HepG2 (cell line): ENCODE data around the gene PTPA. TPM values are rescaled to one million over a fixed set of nuclear protein-coding genes. Genes with fewer than 3 reads are reported as not detected.

ENCODE experiments used
- CREM ChIP-seq, 2 experiments: sonication (generic) in 1 of 2; formaldehyde crosslinking in 1 of 2; IDR thresholded peaks; 2 replicates each; pipeline versions ENCODE4 v1.4.0 to v1.6.1; 2016 to 2020; ENCODE audit warnings: antibody characterized with exemption in 1 of 2, mild to moderate bottlenecking in 1 of 2, missing genetic modification reagents in 1 of 2
- KAT2B ChIP-seq: fragments of 150-350 bp; IDR thresholded peaks from 2 replicates; pipeline ENCODE4 v1.6.1; 2014; ENCODE audit warnings: low read depth, low read length, borderline replicate concordance
- KDM5B ChIP-seq: sonication (generic); formaldehyde crosslinking; IDR thresholded peaks from 2 replicates; pipeline ENCODE4 v1.4.0; 2020; ENCODE audit warnings: missing genetic modification reagents, mild to moderate bottlenecking, borderline replicate concordance
- KLF13 ChIP-seq: sonication (generic); formaldehyde crosslinking; IDR thresholded peaks from 2 replicates; pipeline ENCODE4 v1.4.0; 2020; ENCODE audit warnings: mild to moderate bottlenecking, missing genetic modification reagents
- KMT2A ChIP-seq: sonication (generic); formaldehyde crosslinking; IDR thresholded peaks from 2 replicates; pipeline ENCODE4 v1.4.0; 2020; ENCODE audit warnings: missing genetic modification reagents
- PLRG1 ChIP-seq: fragments of 450-650 bp; conservative IDR thresholded peaks from 2 replicates; pipeline ENCODE4 v1.6.1; 2016
- POLR2A ChIP-seq, 2 experiments: IDR thresholded peaks; 2 replicates each; pipeline ENCODE4 v1.6.1; 2011; ENCODE audit warnings: low read depth in 2 of 2, low read length in 2 of 2, mild to moderate bottlenecking in 1 of 2, moderate library complexity in 1 of 2; ENCODE audit not compliant: insufficient read depth in 1 of 2
- SATB2 ChIP-seq: sonication (generic); formaldehyde crosslinking; IDR thresholded peaks from 2 replicates; pipeline ENCODE4 v1.5.0; 2020; ENCODE audit warnings: missing genetic modification reagents
- SETDB1 ChIP-seq: sonication (generic); formaldehyde crosslinking; IDR thresholded peaks from 2 replicates; pipeline ENCODE4 v1.5.1; 2020; ENCODE audit warnings: missing genetic modification reagents, mild to moderate bottlenecking, borderline replicate concordance
- SMYD3 ChIP-seq: sonication (generic); formaldehyde crosslinking; IDR thresholded peaks from 2 replicates; pipeline ENCODE4 v1.8.1; 2023; ENCODE audit warnings: mild to moderate bottlenecking, missing genetic modification reagents
- ZNF326 ChIP-seq: sonication (generic); formaldehyde crosslinking; IDR thresholded peaks from 2 replicates; pipeline ENCODE4 v1.4.0; 2020; ENCODE audit warnings: missing genetic modification reagents, borderline replicate concordance
- ZNF350 ChIP-seq: sonication (generic); formaldehyde crosslinking; IDR thresholded peaks from 2 replicates; pipeline ENCODE4 v1.4.0; 2020; ENCODE audit warnings: mild to moderate bottlenecking, low read depth, missing genetic modification reagents, borderline replicate concordance
- ZNF383 ChIP-seq: sonication (generic); formaldehyde crosslinking; IDR thresholded peaks from 2 replicates; pipeline ENCODE4 v1.4.0; 2020; ENCODE audit warnings: missing genetic modification reagents, mild to moderate bottlenecking, borderline replicate concordance
- ZNF816 ChIP-seq: sonication (generic); formaldehyde crosslinking; IDR thresholded peaks from 2 replicates; pipeline ENCODE4 v1.8.0; 2022; ENCODE audit warnings: missing genetic modification reagents, mild to moderate bottlenecking, borderline replicate concordance
- polyA plus RNA-seq, 8 experiments: library from polyadenylated mRNA; depleted of rRNA in 3 of 8; stranded (reverse) in 7 of 8; unstranded in 1 of 8; fragments of >200 nt; fragmentation: Illumina TruSeq in 4 of 8; extraction: Trizol in 4 of 8; gene quantifications; 2 replicates each; pipeline versions ENCODE4 v1.2.1 to v1.2.3, GENCODE V29; 2011 to 2016; ENCODE audit warnings: low read depth in 4 of 8, missing spikeins in 1 of 8, mixed read lengths in 1 of 8; ENCODE audit not compliant: insufficient read depth in 1 of 8
- total RNA-seq, 5 experiments: library from RNA; depleted of rRNA; stranded (reverse); fragments of >200 nt; fragmentation: Illumina TruSeq; extraction: Trizol; gene quantifications; 2 replicates each; pipeline ENCODE4 v1.2.3, GENCODE V29; 2016; ENCODE audit warnings: low read depth in 1 of 5
- TF ChIP-seq, protein P1 (sequence below): IDR thresholded peaks from 2 replicates; pipeline ENCODE4 v1.6.1; 2016; ENCODE audit warnings: missing compliant biosample characterization, missing genetic modification reagents, borderline replicate concordance
- TF ChIP-seq, protein P2 (sequence below): IDR thresholded peaks from 2 replicates; pipeline ENCODE4 v1.6.1; 2016; ENCODE audit warnings: missing genetic modification reagents, missing compliant biosample characterization
- TF ChIP-seq, protein P3 (sequence below): sonication (generic); formaldehyde crosslinking; IDR thresholded peaks from 2 replicates; pipeline ENCODE4 v1.4.0; 2020; ENCODE audit warnings: missing genetic modification reagents, low read depth, mild to moderate bottlenecking, borderline replicate concordance
- TF ChIP-seq, protein P4 (sequence below): sonication (generic); formaldehyde crosslinking; IDR thresholded peaks from 2 replicates; pipeline ENCODE4 v1.5.0; 2020; ENCODE audit warnings: missing genetic modification reagents
- TF ChIP-seq, protein P5 (sequence below): sonication (generic); formaldehyde crosslinking; IDR thresholded peaks from 2 replicates; pipeline ENCODE4 v1.4.0; 2020; ENCODE audit warnings: missing genetic modification reagents, borderline replicate concordance
- TF ChIP-seq, protein P6 (sequence below): sonication (generic); formaldehyde crosslinking; IDR thresholded peaks from 2 replicates; pipeline ENCODE4 v1.5.0; 2020; ENCODE audit warnings: mild to moderate bottlenecking, low read depth, missing genetic modification reagents, borderline replicate concordance

Gene PTPA
- total and polyA plus RNA-seq, 2 of the 13 experiments (the other 11 are each of a cell fraction or from before 2014, with no cell fraction given), result 79.3 to 105 TPM

DNA sequence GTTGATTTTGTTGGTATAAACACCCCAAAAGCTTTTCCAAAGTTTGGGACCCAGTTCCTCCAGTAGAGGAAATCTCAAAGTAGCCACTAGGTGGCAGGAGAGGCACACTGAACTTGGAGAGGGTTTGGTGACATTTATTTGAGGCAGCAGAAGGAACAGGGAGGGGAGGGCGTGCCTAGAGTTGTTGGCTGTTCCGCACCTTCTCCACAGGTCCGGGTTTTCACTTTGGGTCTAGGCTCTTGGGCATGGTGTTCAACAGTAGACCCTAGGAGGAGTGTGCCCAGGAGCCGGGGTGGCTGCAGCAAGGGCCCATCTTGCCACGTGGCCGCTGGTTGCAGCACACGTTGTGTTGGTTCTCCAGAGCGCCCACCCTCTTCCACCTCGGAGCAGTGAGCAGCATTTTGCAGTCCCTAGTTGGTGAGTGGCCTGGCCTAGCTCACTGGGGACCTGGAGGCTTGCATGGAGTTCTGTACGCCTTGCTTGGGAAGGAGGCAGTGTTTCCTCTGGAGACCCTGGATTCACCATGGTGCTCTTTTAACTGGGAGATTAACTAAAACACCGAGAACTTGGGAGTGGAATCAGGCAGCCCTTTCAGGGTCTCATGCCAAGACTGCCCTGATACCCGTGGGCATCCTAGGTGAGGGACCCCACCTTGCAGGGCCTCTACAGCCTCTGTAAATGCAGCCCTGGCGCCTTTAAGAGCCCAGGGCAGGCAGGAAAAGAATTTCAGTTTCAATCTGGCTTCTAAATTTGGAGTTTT is 28.2 kb downstream of the PTPA start (continued):
- TF ChIP-seq KDM5B (CRISPR knock-in tag) (peak; percentile 84; the same call in 1 of the 2 replicates), ZNF816 (no peak), KAT2B (no peak), SATB2 (CRISPR knock-in tag) (no peak), POLR2A (IDR thresholded peaks at IDR 0.05; ENCODE audit: insufficient read depth in 1 of 2, low read depth in 2 of 2, low read length in 2 of 2) (no peak; a peak in 1 of 4 replicates), KMT2A (no peak), ZNF350 (CRISPR knock-in tag) (no peak; the same call in 1 of the 2 replicates), KLF13 (CRISPR knock-in tag) (0 out of 2 replicates have a peak, but pooled peaks have one; percentile 45), PLRG1 (no peak), SETDB1 (CRISPR knock-in tag) (no peak), ZNF326 (CRISPR knock-in tag) (no peak), CREM (IDR thresholded peaks at IDR 0.05) (peak; percentile 18; the same call in 1 of the 2 replicates), CREM (CRISPR knock-in tag; IDR thresholded peaks at IDR 0.05) (no peak), SMYD3 (no peak), ZNF383 (CRISPR knock-in tag) (no peak)
- TF ChIP-seq, protein P1, sequence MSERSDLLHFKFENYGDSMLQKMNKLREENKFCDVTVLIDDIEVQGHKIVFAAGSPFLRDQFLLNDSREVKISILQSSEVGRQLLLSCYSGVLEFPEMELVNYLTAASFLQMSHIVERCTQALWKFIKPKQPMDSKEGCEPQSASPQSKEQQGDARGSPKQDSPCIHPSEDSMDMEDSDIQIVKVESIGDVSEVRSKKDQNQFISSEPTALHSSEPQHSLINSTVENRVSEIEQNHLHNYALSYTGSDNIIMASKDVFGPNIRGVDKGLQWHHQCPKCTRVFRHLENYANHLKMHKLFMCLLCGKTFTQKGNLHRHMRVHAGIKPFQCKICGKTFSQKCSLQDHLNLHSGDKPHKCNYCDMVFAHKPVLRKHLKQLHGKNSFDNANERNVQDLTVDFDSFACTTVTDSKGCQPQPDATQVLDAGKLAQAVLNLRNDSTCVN (CRISPR knock-in tag), result no peak; the same call in 1 of the 2 replicates
- TF ChIP-seq, protein P2, sequence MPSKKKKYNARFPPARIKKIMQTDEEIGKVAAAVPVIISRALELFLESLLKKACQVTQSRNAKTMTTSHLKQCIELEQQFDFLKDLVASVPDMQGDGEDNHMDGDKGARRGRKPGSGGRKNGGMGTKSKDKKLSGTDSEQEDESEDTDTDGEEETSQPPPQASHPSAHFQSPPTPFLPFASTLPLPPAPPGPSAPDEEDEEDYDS (CRISPR knock-in tag), result no peak; the same call in 1 of the 2 replicates
- TF ChIP-seq, protein P3, sequence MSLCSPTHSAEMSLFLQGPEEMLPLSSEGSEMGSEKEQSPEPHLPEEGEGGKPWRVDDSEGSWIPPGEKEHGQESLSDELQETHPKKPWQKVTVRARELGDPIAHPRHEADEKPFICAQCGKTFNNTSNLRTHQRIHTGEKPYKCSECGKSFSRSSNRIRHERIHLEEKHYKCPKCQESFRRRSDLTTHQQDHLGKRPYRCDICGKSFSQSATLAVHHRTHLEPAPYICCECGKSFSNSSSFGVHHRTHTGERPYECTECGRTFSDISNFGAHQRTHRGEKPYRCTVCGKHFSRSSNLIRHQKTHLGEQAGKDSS (CRISPR knock-in tag), result no peak
- TF ChIP-seq, protein P4, sequence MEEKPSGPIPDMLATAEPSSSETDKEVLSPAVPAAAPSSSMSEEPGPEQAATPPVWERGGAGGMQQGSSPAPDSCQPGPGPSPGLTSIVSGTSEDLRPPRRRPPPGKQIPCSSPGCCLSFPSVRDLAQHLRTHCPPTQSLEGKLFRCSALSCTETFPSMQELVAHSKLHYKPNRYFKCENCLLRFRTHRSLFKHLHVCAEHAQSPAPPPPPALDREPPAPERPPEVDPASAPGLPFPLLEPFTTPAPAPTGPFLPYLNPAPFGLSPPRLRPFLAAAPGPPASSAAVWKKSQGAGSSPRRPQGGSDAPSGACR (CRISPR knock-in tag), result no peak
- TF ChIP-seq, protein P5, sequence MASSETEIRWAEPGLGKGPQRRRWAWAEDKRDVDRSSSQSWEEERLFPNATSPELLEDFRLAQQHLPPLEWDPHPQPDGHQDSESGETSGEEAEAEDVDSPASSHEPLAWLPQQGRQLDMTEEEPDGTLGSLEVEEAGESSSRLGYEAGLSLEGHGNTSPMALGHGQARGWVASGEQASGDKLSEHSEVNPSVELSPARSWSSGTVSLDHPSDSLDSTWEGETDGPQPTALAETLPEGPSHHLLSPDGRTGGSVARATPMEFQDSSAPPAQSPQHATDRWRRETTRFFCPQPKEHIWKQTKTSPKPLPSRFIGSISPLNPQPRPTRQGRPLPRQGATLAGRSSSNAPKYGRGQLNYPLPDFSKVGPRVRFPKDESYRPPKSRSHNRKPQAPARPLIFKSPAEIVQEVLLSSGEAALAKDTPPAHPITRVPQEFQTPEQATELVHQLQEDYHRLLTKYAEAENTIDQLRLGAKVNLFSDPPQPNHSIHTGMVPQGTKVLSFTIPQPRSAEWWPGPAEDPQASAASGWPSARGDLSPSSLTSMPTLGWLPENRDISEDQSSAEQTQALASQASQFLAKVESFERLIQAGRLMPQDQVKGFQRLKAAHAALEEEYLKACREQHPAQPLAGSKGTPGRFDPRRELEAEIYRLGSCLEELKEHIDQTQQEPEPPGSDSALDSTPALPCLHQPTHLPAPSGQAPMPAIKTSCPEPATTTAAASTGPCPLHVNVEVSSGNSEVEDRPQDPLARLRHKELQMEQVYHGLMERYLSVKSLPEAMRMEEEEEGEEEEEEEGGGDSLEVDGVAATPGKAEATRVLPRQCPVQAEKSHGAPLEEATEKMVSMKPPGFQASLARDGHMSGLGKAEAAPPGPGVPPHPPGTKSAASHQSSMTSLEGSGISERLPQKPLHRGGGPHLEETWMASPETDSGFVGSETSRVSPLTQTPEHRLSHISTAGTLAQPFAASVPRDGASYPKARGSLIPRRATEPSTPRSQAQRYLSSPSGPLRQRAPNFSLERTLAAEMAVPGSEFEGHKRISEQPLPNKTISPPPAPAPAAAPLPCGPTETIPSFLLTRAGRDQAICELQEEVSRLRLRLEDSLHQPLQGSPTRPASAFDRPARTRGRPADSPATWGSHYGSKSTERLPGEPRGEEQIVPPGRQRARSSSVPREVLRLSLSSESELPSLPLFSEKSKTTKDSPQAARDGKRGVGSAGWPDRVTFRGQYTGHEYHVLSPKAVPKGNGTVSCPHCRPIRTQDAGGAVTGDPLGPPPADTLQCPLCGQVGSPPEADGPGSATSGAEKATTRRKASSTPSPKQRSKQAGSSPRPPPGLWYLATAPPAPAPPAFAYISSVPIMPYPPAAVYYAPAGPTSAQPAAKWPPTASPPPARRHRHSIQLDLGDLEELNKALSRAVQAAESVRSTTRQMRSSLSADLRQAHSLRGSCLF, result no peak
- TF ChIP-seq, protein P6, sequence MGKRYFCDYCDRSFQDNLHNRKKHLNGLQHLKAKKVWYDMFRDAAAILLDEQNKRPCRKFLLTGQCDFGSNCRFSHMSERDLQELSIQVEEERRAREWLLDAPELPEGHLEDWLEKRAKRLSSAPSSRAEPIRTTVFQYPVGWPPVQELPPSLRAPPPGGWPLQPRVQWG (CRISPR knock-in tag), result no peak
